ENCODE data around the gene TENT5A.

DNA sequence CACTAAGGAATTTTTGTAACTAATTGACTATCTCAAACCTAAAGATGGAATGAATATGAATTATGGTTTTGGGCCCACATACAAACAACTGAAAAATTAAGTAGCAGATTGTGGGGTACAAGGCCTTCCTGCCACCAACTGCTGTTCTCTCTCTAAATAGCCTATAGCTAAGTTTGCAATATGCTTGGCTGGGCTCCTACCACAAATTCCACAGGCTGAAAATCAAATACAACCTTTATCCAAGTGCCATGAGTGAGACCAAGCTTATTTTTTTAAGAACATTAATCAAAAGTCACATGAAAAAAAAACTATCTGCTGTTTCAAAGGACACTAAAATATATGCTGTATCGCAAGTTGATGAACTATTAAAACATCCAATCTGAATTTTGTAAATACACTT lies 52.1 kb downstream of the TENT5A start:
- no peak for TF ChIP-seq POLR2A (IDR thresholded peaks at IDR 0.05)
- TF ChIP-seq, protein P1, sequence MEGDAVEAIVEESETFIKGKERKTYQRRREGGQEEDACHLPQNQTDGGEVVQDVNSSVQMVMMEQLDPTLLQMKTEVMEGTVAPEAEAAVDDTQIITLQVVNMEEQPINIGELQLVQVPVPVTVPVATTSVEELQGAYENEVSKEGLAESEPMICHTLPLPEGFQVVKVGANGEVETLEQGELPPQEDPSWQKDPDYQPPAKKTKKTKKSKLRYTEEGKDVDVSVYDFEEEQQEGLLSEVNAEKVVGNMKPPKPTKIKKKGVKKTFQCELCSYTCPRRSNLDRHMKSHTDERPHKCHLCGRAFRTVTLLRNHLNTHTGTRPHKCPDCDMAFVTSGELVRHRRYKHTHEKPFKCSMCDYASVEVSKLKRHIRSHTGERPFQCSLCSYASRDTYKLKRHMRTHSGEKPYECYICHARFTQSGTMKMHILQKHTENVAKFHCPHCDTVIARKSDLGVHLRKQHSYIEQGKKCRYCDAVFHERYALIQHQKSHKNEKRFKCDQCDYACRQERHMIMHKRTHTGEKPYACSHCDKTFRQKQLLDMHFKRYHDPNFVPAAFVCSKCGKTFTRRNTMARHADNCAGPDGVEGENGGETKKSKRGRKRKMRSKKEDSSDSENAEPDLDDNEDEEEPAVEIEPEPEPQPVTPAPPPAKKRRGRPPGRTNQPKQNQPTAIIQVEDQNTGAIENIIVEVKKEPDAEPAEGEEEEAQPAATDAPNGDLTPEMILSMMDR (IDR thresholded peaks at IDR 0.05), result no peak

Measured in esophagus squamous epithelium (tissue), 4 donors.